ENCODE data around the gene MIGA2. TPM values are rescaled to one million over a fixed set of nuclear protein-coding genes. Genes with fewer than 3 reads are reported as not detected.

MIGA2 gene
- polyA plus RNA-seq, 2 of the 4 experiments (the other 2 are of a cell fraction), result 6.4 to 16.1 TPM

- no peak overlapping the region for H3K4me2 ChIP-seq
- FAIRE-seq, result no peak
Observed at GRCh38 chr9:129078691-129079503, 42.5 kb downstream of the MIGA2 start.

DNA sequence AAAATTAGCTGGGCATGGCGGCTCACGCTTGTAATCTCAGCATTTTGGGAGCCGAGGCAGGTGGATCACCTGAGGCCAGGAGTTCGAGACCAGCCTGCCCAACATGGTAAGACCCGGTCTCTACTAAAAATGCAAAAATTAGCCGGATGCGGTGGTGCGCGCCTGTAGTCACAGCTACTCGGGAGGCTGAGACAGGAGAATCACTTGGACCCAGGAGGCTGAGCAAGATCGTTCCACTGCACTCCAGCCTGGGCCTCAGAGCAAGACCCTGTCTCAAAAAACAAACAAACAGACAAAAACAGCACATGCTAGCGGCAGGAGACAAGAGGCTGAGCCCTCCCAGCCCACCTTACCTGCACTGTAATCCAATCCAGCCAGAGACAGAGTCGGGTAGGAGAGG lies 43.4 kb downstream of the MIGA2 start:
- CTCF ChIA-PET, result interaction anchor here (1.9 kb wide), 1 partner anchor 74 kb away, joined by 8 read pairs; no protein-coding TSS in a partner anchor
- POLR2A ChIA-PET, result interaction anchor here (1.2 to 1.9 kb wide), 3 partner anchors 32 to 52 kb away, joined by 3 to 8 read pairs (median 3); partner anchors contain the start of genes MIGA2 and SH3GLB2
- H3K4me2 ChIP-seq, result peak overlapping the region; percentile 92
- H3K4me1 ChIP-seq, result peaks cover 18% of the 10 kb centered on the region; the same call in 2 of the 3 replicates
- H3K9me3 ChIP-seq, result no peaks in the 10 kb centered on the region
- TF ChIP-seq MAX (IDR thresholded peaks at IDR 0.05) (no peak), SREBF2 (IDR thresholded peaks at IDR 0.05) (no peak), CHD2 (IDR thresholded peaks at IDR 0.05; ENCODE audit: low read length, partially characterized antibody) (no peak), ZSCAN20 (CRISPR knock-in tag; IDR thresholded peaks at IDR 0.05) (no peak)
- H3K4me3 ChIP-seq, result peak overlapping the region; percentile 53; the same call in 2 of the 3 replicates
- FAIRE-seq, result no peak
- 82% methylated on average over 13 of the region's 13 CpGs for WGBS (ENCODE audit: missing lambda C conversion rate)
- no peak for ATAC-seq
- no peak for DNase-seq (ENCODE audit: low read depth in 1 of 2, low spot score in 1 of 2)
- H3K27ac ChIP-seq, result no peak overlapping the region

More at GRCh38 chr9:129078691-129079503, 42.5 kb downstream of the MIGA2 start:
- Histone ChIP-seq H3K4me1 (peaks cover 18% of the 10 kb centered on the region; the same call in 2 of the 3 replicates), H3K27ac (no peak overlapping the region), H3K4me3 (no peak overlapping the region), H3K9me3 (no peaks in the 10 kb centered on the region)
- CTCF ChIA-PET, result interaction anchor here (1.2 kb wide), 1 partner anchor 53 kb away, joined by 3 read pairs; no protein-coding TSS in a partner anchor
- ATAC-seq (no peak), DNase-seq (ENCODE audit: low read depth in 1 of 2, low spot score in 1 of 2) (no peak)
- 78% methylated on average over 13 of the region's 18 CpGs for WGBS (ENCODE audit: missing lambda C conversion rate)
- no peak for TF ChIP-seq ESRRA (IDR thresholded peaks at IDR 0.05; ENCODE audit: borderline replicate concordance, low read length)
- no peak for TF ChIP-seq JUNB (IDR thresholded peaks at IDR 0.05)
- no peak for TF ChIP-seq HDAC2 (IDR thresholded peaks at IDR 0.05)
- no peak for TF ChIP-seq JUN (IDR thresholded peaks at IDR 0.05)
- no peak for TF ChIP-seq ELK1 (IDR thresholded peaks at IDR 0.05; ENCODE audit: low read depth, low read length)
- no peak for TF ChIP-seq MAX (IDR thresholded peaks at IDR 0.05)
- TF ChIP-seq NR3C1 (IDR thresholded peaks at IDR 0.05), result no peak
- TF ChIP-seq, protein P1, sequence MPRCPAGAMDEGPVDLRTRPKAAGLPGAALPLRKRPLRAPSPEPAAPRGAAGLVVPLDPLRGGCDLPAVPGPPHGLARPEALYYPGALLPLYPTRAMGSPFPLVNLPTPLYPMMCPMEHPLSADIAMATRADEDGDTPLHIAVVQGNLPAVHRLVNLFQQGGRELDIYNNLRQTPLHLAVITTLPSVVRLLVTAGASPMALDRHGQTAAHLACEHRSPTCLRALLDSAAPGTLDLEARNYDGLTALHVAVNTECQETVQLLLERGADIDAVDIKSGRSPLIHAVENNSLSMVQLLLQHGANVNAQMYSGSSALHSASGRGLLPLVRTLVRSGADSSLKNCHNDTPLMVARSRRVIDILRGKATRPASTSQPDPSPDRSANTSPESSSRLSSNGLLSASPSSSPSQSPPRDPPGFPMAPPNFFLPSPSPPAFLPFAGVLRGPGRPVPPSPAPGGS (IDR thresholded peaks at IDR 0.05), result no peak
- POLR2A ChIA-PET, result no interaction called here

GRCh38 chr9:129080298-129080600 lies 43.8 kb downstream of the MIGA2 start:
- H3K4me2 ChIP-seq, result peak overlapping the region; percentile 92
- 28% methylated on average over 12 of the region's 12 CpGs for WGBS (ENCODE audit: missing lambda C conversion rate)
- H3K27ac ChIP-seq, result peak overlapping the region; percentile 15 to 74; a peak in 3 of 6 replicates
- peaks cover 18% of the 10 kb centered on the region; the same call in 2 of the 3 replicates for H3K4me1 ChIP-seq
- TF ChIP-seq POLR2AphosphoS2 (conservative IDR thresholded peaks at IDR 0.05; ENCODE audit: low read length) (no peak), KDM1A (IDR thresholded peaks at IDR 0.05; ENCODE audit: low read depth) (no peak; the same call in 1 of the 2 replicates), ZFP36 (IDR thresholded peaks at IDR 0.05; ENCODE audit: borderline replicate concordance, partially characterized antibody) (no peak), HOXB13 (CRISPR knock-in tag; IDR thresholded peaks at IDR 0.05; ENCODE audit: low read depth) (no peak), ESRRA (IDR thresholded peaks at IDR 0.05; ENCODE audit: borderline replicate concordance, low read length) (no peak), POLR2A (IDR thresholded peaks at IDR 0.05; ENCODE audit: low read length) (no peak), CBX2 (IDR thresholded peaks at IDR 0.05; ENCODE audit: borderline replicate concordance, low read depth) (no peak), MAZ (IDR thresholded peaks at IDR 0.05; ENCODE audit: borderline replicate concordance, low read depth, low read length) (no peak), BHLHE40 (IDR thresholded peaks at IDR 0.05; ENCODE audit: low read depth, low read length) (no peak), FOSL2 (IDR thresholded peaks at IDR 0.05) (no peak), FOSL2 (CRISPR knock-in tag; IDR thresholded peaks at IDR 0.05) (no peak), RNF2 (IDR thresholded peaks at IDR 0.05; ENCODE audit: borderline replicate concordance, low read depth) (no peak), TFCP2L1 (CRISPR knock-in tag; IDR thresholded peaks at IDR 0.05) (no peak), HDAC2 (IDR thresholded peaks at IDR 0.05) (no peak), ATOH8 (CRISPR knock-in tag; IDR thresholded peaks at IDR 0.05; ENCODE audit: low read depth) (no peak)
- TF ChIP-seq, protein P2, sequence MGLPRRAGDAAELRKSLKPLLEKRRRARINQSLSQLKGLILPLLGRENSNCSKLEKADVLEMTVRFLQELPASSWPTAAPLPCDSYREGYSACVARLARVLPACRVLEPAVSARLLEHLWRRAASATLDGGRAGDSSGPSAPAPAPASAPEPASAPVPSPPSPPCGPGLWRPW (IDR thresholded peaks at IDR 0.05), result no peak
- no peaks in the 10 kb centered on the region for H3K9me3 ChIP-seq
- FAIRE-seq (no peak), DNase-seq (ENCODE audit: low read depth in 1 of 2, low spot score in 1 of 2) (no peak), ATAC-seq (no peak)
- POLR2A ChIA-PET, result interaction anchor here (1.2 to 1.9 kb wide), 6 partner anchors 9 to 52 kb away, joined by 3 to 8 read pairs (median 6); partner anchors contain the start of genes MIGA2 and SH3GLB2
- peak overlapping the region; percentile 53 for H3K4me3 ChIP-seq
- CTCF ChIA-PET, result interaction anchor here (0.6 to 1.9 kb wide), 4 partner anchors 51 to 301 kb away, joined by 3 to 8 read pairs (median 4); no protein-coding TSS in a partner anchor

All from A549 (cell line).